ENCODE results near the gene ELOVL5.

Gene ELOVL5

DNA sequence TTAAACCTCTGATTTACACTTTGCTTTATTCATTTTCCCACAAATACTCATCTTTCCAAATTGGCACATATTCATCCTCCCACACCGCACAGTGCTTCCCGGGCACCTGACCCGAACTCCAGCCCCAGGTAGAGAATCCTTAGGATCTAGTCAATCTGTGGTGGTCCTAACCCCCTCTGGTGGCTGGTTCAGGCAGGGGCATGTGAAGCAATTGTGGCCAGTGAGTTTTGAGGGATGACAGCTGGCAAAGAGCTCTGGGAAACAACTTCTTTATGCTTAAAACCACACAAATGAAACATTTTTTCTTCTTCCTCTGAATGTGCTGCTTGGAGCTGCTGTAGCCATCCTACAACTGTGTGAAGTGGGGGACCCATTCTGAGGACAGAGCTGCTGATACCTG, 54.7 kb downstream of the ELOVL5 start:
- no peak overlapping the region for H3K14ac ChIP-seq (ENCODE audit: low read length in 2 of 2)
- H3K18ac ChIP-seq (ENCODE audit: low read depth in 1 of 2, low read length in 2 of 2) = no peak overlapping the region
- no peaks in the 10 kb centered on the region for H3K27me3 ChIP-seq (ENCODE audit: control insufficient read depth in 1 of 2, insufficient read depth in 1 of 2, low read length in 2 of 2)
- H3K27ac ChIP-seq (ENCODE audit: low read length, poor library complexity, severe bottlenecking) = no peak overlapping the region
- H2BK120ac ChIP-seq (ENCODE audit: low read depth, low read length) = no peak overlapping the region
- peaks cover 19% of the 10 kb centered on the region for H3K79me1 ChIP-seq (replicated peaks; ENCODE audit: low read length, poor library complexity, severe bottlenecking)
- H2AK5ac ChIP-seq (ENCODE audit: low read length, severe bottlenecking) = no peak overlapping the region
- H3K9ac ChIP-seq (ENCODE audit: low read length) = no peak overlapping the region
- no peak overlapping the region for H3K4me2 ChIP-seq (ENCODE audit: low read length, poor library complexity, severe bottlenecking)
- no peak overlapping the region for H4K8ac ChIP-seq (ENCODE audit: low read length)
- no peak overlapping the region for H3K4me3 ChIP-seq (ENCODE audit: insufficient read depth in 1 of 2, low read depth in 1 of 2, low read length in 2 of 2)
- no peak overlapping the region for H2BK5ac ChIP-seq (ENCODE audit: low read depth, low read length, poor library complexity, severe bottlenecking)
- H3K36me3 ChIP-seq (ENCODE audit: control insufficient read depth in 1 of 2, insufficient read depth in 2 of 2, low read depth in 1 of 2, low read length in 2 of 2) = peaks cover 0 to 30% of the 10 kb centered on the region in 2 experiments
- peaks cover 2% of the 10 kb centered on the region for H3K4me1 ChIP-seq (ENCODE audit: control insufficient read depth, insufficient read depth, low read depth, low read length)
- no peak overlapping the region for H4K91ac ChIP-seq (ENCODE audit: low read length)
- no peak overlapping the region for H3K4ac ChIP-seq (ENCODE audit: low read depth in 1 of 2, low read length in 2 of 2)
- H3K23ac ChIP-seq (ENCODE audit: low read length in 2 of 2) = no peak overlapping the region
- DNase-seq = no peak
- no peak overlapping the region for H2AFZ ChIP-seq (ENCODE audit: low read depth, low read length)
- H3K9me3 ChIP-seq (ENCODE audit: control insufficient read depth, low read length) = no peaks in the 10 kb centered on the region
- WGBS = 92% methylated on average over 3 of the region's 3 CpGs
- H2BK15ac ChIP-seq (ENCODE audit: low read depth, poor library complexity, severe bottlenecking) = no peak overlapping the region
- H2BK12ac ChIP-seq (ENCODE audit: low read length in 2 of 2) = no peak overlapping the region

- H3K4me3 ChIP-seq (ENCODE audit: insufficient read depth in 1 of 2, low read depth in 1 of 2, low read length in 2 of 2) = no peak overlapping the region
- no peaks in the 10 kb centered on the region for H3K27me3 ChIP-seq (ENCODE audit: control insufficient read depth in 1 of 2, insufficient read depth in 1 of 2, low read length in 2 of 2)
- no peaks in the 10 kb centered on the region for H3K9me3 ChIP-seq (ENCODE audit: control insufficient read depth, low read length)
- no peak overlapping the region for H3K23ac ChIP-seq (ENCODE audit: low read length in 2 of 2)
- H3K9ac ChIP-seq (ENCODE audit: low read length) = no peak overlapping the region
- H3K14ac ChIP-seq (ENCODE audit: low read length in 2 of 2) = no peak overlapping the region
- no peak overlapping the region for H2BK5ac ChIP-seq (ENCODE audit: low read depth, low read length, poor library complexity, severe bottlenecking)
- H3K4ac ChIP-seq (ENCODE audit: low read depth in 1 of 2, low read length in 2 of 2) = no peak overlapping the region
- no peak overlapping the region for H2AFZ ChIP-seq (ENCODE audit: low read depth, low read length)
- no peak overlapping the region for H2BK15ac ChIP-seq (ENCODE audit: low read depth, poor library complexity, severe bottlenecking)
- H3K27ac ChIP-seq (ENCODE audit: low read length, poor library complexity, severe bottlenecking) = no peak overlapping the region
- no peak overlapping the region for H2AK5ac ChIP-seq (ENCODE audit: low read length, severe bottlenecking)
- peaks cover 19% of the 10 kb centered on the region for H3K79me1 ChIP-seq (replicated peaks; ENCODE audit: low read length, poor library complexity, severe bottlenecking)
- no peak for DNase-seq
- no peak overlapping the region for H2BK12ac ChIP-seq (ENCODE audit: low read length in 2 of 2)
- H4K8ac ChIP-seq (ENCODE audit: low read length) = no peak overlapping the region
- H3K36me3 ChIP-seq (ENCODE audit: control insufficient read depth in 1 of 2, insufficient read depth in 2 of 2, low read depth in 1 of 2, low read length in 2 of 2) = peaks cover 0 to 30% of the 10 kb centered on the region in 2 experiments
- WGBS = 95% methylated on average over 3 of the region's 3 CpGs
- no peak overlapping the region for H2BK120ac ChIP-seq (ENCODE audit: low read depth, low read length)
- no peak overlapping the region for H3K4me2 ChIP-seq (ENCODE audit: low read length, poor library complexity, severe bottlenecking)
- no peak overlapping the region for H4K91ac ChIP-seq (ENCODE audit: low read length)
- H3K18ac ChIP-seq (ENCODE audit: low read depth in 1 of 2, low read length in 2 of 2) = no peak overlapping the region
- peaks cover 2% of the 10 kb centered on the region for H3K4me1 ChIP-seq (ENCODE audit: control insufficient read depth, insufficient read depth, low read depth, low read length)
Measured at GRCh38 chr6:53293691-53294090, 55.1 kb downstream of the ELOVL5 start.

GRCh38 chr6:53290537-53291510, 57.9 kb downstream of the ELOVL5 start:
- H3K27ac ChIP-seq (ENCODE audit: low read length, poor library complexity, severe bottlenecking) = no peak overlapping the region
- no peak overlapping the region for H3K23ac ChIP-seq (ENCODE audit: low read length in 2 of 2)
- no peak overlapping the region for H2BK15ac ChIP-seq (ENCODE audit: low read depth, poor library complexity, severe bottlenecking)
- H3K4me3 ChIP-seq (ENCODE audit: insufficient read depth in 1 of 2, low read depth in 1 of 2, low read length in 2 of 2) = no peak overlapping the region
- no peak overlapping the region for H3K9ac ChIP-seq (ENCODE audit: low read length)
- no peaks in the 10 kb centered on the region for H3K4me1 ChIP-seq (ENCODE audit: control insufficient read depth, insufficient read depth, low read depth, low read length)
- WGBS = 94% methylated on average over 2 of the region's 2 CpGs
- H2AK5ac ChIP-seq (ENCODE audit: low read length, severe bottlenecking) = no peak overlapping the region
- no peak overlapping the region for H3K4ac ChIP-seq (ENCODE audit: low read depth in 1 of 2, low read length in 2 of 2)
- no peak overlapping the region for H2BK120ac ChIP-seq (ENCODE audit: low read depth, low read length)
- H2AFZ ChIP-seq (ENCODE audit: low read depth, low read length) = no peak overlapping the region
- no peak overlapping the region for H2BK5ac ChIP-seq (ENCODE audit: low read depth, low read length, poor library complexity, severe bottlenecking)
- no peak for DNase-seq
- no peak overlapping the region for H3K18ac ChIP-seq (ENCODE audit: low read depth in 1 of 2, low read length in 2 of 2)
- H3K27me3 ChIP-seq (ENCODE audit: control insufficient read depth in 1 of 2, insufficient read depth in 1 of 2, low read length in 2 of 2) = no peaks in the 10 kb centered on the region
- no peak overlapping the region for H4K91ac ChIP-seq (ENCODE audit: low read length)
- H2BK12ac ChIP-seq (ENCODE audit: low read length in 2 of 2) = no peak overlapping the region
- peaks cover 7 to 34% of the 10 kb centered on the region in 2 experiments for H3K36me3 ChIP-seq (ENCODE audit: control insufficient read depth in 1 of 2, insufficient read depth in 2 of 2, low read depth in 1 of 2, low read length in 2 of 2)
- no peak overlapping the region for H3K14ac ChIP-seq (ENCODE audit: low read length in 2 of 2)
- no peak overlapping the region for H4K8ac ChIP-seq (ENCODE audit: low read length)
- H3K79me1 ChIP-seq (replicated peaks; ENCODE audit: low read length, poor library complexity, severe bottlenecking) = peaks cover 20% of the 10 kb centered on the region
- no peak overlapping the region for H3K4me2 ChIP-seq (ENCODE audit: low read length, poor library complexity, severe bottlenecking)
- H3K9me3 ChIP-seq (ENCODE audit: control insufficient read depth, low read length) = no peaks in the 10 kb centered on the region

- H3K4ac ChIP-seq (ENCODE audit: low read depth in 1 of 2, low read length in 2 of 2) = no peak overlapping the region
- H3K18ac ChIP-seq (ENCODE audit: low read depth in 1 of 2, low read length in 2 of 2) = no peak overlapping the region
- H2BK5ac ChIP-seq (ENCODE audit: low read depth, low read length, poor library complexity, severe bottlenecking) = no peak overlapping the region
- no peaks in the 10 kb centered on the region for H3K9me3 ChIP-seq (ENCODE audit: control insufficient read depth, low read length)
- H2BK120ac ChIP-seq (ENCODE audit: low read depth, low read length) = no peak overlapping the region
- no peak overlapping the region for H3K9ac ChIP-seq (ENCODE audit: low read length)
- no peak overlapping the region for H3K27ac ChIP-seq (ENCODE audit: low read length, poor library complexity, severe bottlenecking)
- H3K36me3 ChIP-seq (ENCODE audit: control insufficient read depth in 1 of 2, insufficient read depth in 2 of 2, low read depth in 1 of 2, low read length in 2 of 2) = peaks cover 7 to 27% of the 10 kb centered on the region in 2 experiments
- H3K23ac ChIP-seq (ENCODE audit: low read length in 2 of 2) = no peak overlapping the region
- H2BK15ac ChIP-seq (ENCODE audit: low read depth, poor library complexity, severe bottlenecking) = no peak overlapping the region
- peaks cover 21% of the 10 kb centered on the region for H3K79me1 ChIP-seq (replicated peaks; ENCODE audit: low read length, poor library complexity, severe bottlenecking)
- no peak overlapping the region for H4K8ac ChIP-seq (ENCODE audit: low read length)
- 94% methylated on average over 9 of the region's 9 CpGs for WGBS
- peaks cover 2% of the 10 kb centered on the region for H3K4me1 ChIP-seq (ENCODE audit: control insufficient read depth, insufficient read depth, low read depth, low read length)
- H3K14ac ChIP-seq (ENCODE audit: low read length in 2 of 2) = no peak overlapping the region
- no peaks in the 10 kb centered on the region for H3K27me3 ChIP-seq (ENCODE audit: control insufficient read depth in 1 of 2, insufficient read depth in 1 of 2, low read length in 2 of 2)
- no peak overlapping the region for H2BK12ac ChIP-seq (ENCODE audit: low read length in 2 of 2)
- no peak overlapping the region for H2AK5ac ChIP-seq (ENCODE audit: low read length, severe bottlenecking)
- no peak for DNase-seq
- peak overlapping the region in 1 of 2 experiments; percentile 10 for H3K4me3 ChIP-seq (ENCODE audit: insufficient read depth in 1 of 2, low read depth in 1 of 2, low read length in 2 of 2)
- H2AFZ ChIP-seq (ENCODE audit: low read depth, low read length) = no peak overlapping the region
- no peak overlapping the region for H3K4me2 ChIP-seq (ENCODE audit: low read length, poor library complexity, severe bottlenecking)
- H4K91ac ChIP-seq (ENCODE audit: low read length) = no peak overlapping the region
Measured at GRCh38 chr6:53287336-53288225, 61.2 kb downstream of the ELOVL5 start.
